Activated CD8-positive, alpha-beta T cell treated with anti-CD3 and anti-CD28 coated beads for 36 hours (primary cell): Measurements from ENCODE around the gene HLX. TPM values are rescaled to one million over a fixed set of nuclear protein-coding genes. Genes with fewer than 3 reads are reported as not detected.

Source experiments
- ATAC-seq: fragments of 200-7000 bp; cut with Tn5 transposase; one replicate; pipeline ENCODE4 v1.10.0; 2021; ENCODE audit warnings: mild to moderate bottlenecking, moderate library complexity
- CTCF ChIA-PET: fragments of 350-600 bp; sonication (Branson Sonifier 250); formaldehyde crosslinking; loops from one replicate; lab custom pipeline; 2021; ENCODE audit warnings: antibody characterized with exemption; lab: Charles Lee
- POLR2A ChIA-PET: fragments of 350-600 bp; sonication (Branson Sonifier 250); formaldehyde crosslinking; loops from one replicate; lab custom pipeline; 2021; ENCODE audit warnings: antibody characterized with exemption; lab: Charles Lee
- DNase-seq: peaks from one replicate; pipeline ENCODE4 v3.0.0-alpha.2; 2020
- H3K27ac Mint-ChIP-seq: one replicate; pipeline ENCODE4 v1.8.0; 2021; ENCODE audit warnings: mild to moderate bottlenecking, mixed read lengths
- H3K27me3 Mint-ChIP-seq: one replicate; pipeline ENCODE4 v1.8.0; 2021; ENCODE audit warnings: mixed read lengths
- H3K36me3 Mint-ChIP-seq: one replicate; pipeline ENCODE4 v1.8.0; 2021; ENCODE audit warnings: low read depth, mixed read lengths
- H3K4me1 Mint-ChIP-seq: one replicate; pipeline ENCODE4 v1.8.0; 2021; ENCODE audit warnings: low read depth, mixed read lengths
- H3K4me3 Mint-ChIP-seq: one replicate; pipeline ENCODE4 v1.8.0; 2021; ENCODE audit warnings: mild to moderate bottlenecking, moderate library complexity, mixed read lengths
- H3K9me3 Mint-ChIP-seq: one replicate; pipeline ENCODE4 v1.8.0; 2021; ENCODE audit warnings: mixed read lengths
- CTCF ChIP-seq: fragments of 200-600 bp; IDR thresholded peaks from one replicate; pipeline ENCODE4 v1.8.0; 2022; ENCODE audit warnings: antibody characterized with exemption, mild to moderate bottlenecking
- intact Hi-C: fragments of 100-400 bp; cut with micrococcal nuclease; formaldehyde crosslinking; loops from one replicate; pipeline ENCODE4 v1.10.0; 2022
- total RNA-seq, 2 experiments: library from RNA; stranded (reverse); gene quantifications; one replicate each; pipeline ENCODE4 v1.2.3, GENCODE V29; 2021

Gene HLX
- total RNA-seq, 2 experiments from 2014 or later, result not detected

DNA sequence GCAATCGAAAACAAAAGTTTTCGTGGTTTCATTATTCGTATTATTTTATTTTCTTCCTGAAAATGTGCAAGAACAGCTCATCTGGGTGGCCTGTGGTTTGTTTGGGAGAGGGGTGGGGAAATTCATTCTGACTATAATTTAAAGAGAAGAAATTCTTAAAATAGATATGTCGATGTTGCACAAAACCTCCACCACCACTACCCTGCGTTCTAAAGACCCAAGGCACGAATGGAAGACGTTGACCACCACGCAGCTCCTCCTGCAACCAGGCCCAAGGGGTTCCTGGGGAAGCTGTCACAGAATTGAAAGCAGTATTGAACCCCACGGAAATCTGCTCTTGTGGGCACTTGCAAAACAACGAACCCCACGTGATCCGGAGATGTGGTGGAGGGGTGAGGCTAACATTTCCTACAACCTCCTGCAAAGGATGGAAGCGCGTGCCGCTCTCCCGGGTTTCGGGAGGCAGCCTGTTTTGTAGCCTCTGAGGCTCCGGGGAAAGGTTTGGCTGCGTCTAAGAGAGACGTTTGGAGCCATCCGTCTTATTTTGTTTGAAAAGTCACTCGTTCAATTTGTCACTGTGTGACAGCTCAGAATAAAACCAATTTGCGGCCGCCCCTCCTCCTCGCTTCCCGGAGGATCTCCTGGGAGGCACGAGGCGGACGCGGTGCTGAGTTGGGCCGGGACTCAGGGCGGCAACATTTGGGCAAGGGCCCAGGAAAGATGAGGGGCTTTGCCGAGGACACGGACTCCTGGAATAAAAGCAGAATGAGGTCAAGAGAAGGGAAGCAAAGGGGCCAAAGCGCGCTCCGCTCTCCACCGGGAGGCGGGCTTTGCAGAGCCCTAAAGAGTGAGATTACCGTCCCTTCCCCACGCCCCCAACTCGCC lies 810 bp upstream of the HLX start:
- no peak for TF ChIP-seq CTCF
- no peaks in the 10 kb centered on the region for H3K9me3 Mint-ChIP-seq
- ChIA-PET CTCF (interaction anchor here (3.6 kb wide), 1 partner anchor 324 kb away, joined by 21 read pairs; no protein-coding TSS in a partner anchor), POLR2A (no interaction called here)
- H3K4me1 Mint-ChIP-seq, result peaks cover 31% of the 10 kb centered on the region
- H3K27me3 Mint-ChIP-seq, result peaks cover 78% of the 10 kb centered on the region
- peak; percentile 9 for DNase-seq
- H3K36me3 Mint-ChIP-seq, result no peaks in the 10 kb centered on the region
- H3K27ac Mint-ChIP-seq, result no peak overlapping the region
- intact Hi-C loops, result no loop called here
- H3K4me3 Mint-ChIP-seq, result peak overlapping the region; percentile 62
- no peak for ATAC-seq

GRCh38 chr1:220879509-220880361 lies 492 bp downstream of the HLX start:
- ChIA-PET CTCF (interaction anchor here (0.6 kb wide), 1 partner anchor 1269 kb away, joined by 3 read pairs; no protein-coding TSS in a partner anchor), POLR2A (no interaction called here)
- Mint-ChIP-seq H3K4me3 (peak overlapping the region; percentile 62), H3K36me3 (no peaks in the 10 kb centered on the region), H3K27me3 (peaks cover 78% of the 10 kb centered on the region), H3K27ac (no peak overlapping the region), H3K4me1 (peaks cover 31% of the 10 kb centered on the region), H3K9me3 (no peaks in the 10 kb centered on the region)
- TF ChIP-seq CTCF, result no peak
- peak; percentile 17 for DNase-seq
- no peak for ATAC-seq
- intact Hi-C loops, result loop anchor here (5.0 kb wide), 1 partner anchor 558 kb away; no protein-coding TSS in a partner anchor

- no peaks in the 10 kb centered on the region for H3K36me3 Mint-ChIP-seq
Measured at GRCh38 chr1:220880362-220880670, 1.1 kb downstream of the HLX start.

DNA sequence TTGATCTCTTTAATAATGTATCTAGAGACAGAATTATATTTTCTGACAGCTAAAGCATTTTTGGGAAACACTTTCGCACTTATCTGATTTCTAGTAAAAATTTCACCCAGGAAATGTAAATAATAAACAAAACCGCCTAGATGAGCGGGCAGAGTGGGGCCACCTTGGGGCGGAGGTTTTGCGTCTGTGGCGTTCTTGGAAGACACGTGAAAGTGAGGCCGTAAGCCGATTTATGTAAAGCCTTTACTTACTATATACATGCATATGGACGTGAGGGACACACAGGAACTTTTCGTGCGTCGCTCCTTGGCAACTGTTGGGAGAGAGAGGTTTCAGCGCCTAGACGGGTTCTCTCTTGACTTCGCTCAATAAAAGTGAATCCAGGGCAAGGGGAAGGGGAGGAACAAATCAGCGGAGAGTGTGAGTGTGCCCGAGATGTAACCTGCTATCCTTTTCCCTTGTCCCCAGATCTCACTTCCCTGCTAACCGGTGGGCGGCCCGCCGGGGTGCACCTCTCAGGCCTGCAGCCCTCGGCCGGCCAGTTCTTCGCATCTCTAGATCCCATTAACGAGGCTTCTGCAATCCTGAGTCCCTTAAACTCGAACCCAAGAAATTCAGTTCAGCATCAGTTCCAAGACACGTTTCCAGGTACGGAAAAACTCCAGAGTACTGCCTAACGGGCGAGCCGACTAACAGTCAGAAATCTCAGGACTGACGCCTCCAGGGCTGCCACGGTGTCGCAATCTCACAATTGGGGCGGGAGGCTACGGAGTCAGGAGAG lies 1.7 kb downstream of the HLX start:
- ATAC-seq (no peak), DNase-seq (peak; percentile 36)
- ChIA-PET CTCF (no interaction called here), POLR2A (no interaction called here)
- H3K36me3 Mint-ChIP-seq, result no peaks in the 10 kb centered on the region
- no peaks in the 10 kb centered on the region for H3K9me3 Mint-ChIP-seq
- intact Hi-C loops, result loop anchor here (5.0 kb wide), 1 partner anchor 556 kb away; no protein-coding TSS in a partner anchor
- peaks cover 70% of the 10 kb centered on the region for H3K27me3 Mint-ChIP-seq
- peak overlapping the region; percentile 21 for H3K4me3 Mint-ChIP-seq
- no peak for TF ChIP-seq CTCF
- H3K27ac Mint-ChIP-seq, result no peak overlapping the region
- peaks cover 31% of the 10 kb centered on the region for H3K4me1 Mint-ChIP-seq

More at GRCh38 chr1:220880362-220880670, 1.1 kb downstream of the HLX start:
- peaks cover 31% of the 10 kb centered on the region for H3K4me1 Mint-ChIP-seq
- H3K27me3 Mint-ChIP-seq, result peaks cover 73% of the 10 kb centered on the region
- H3K4me3 Mint-ChIP-seq, result peak overlapping the region; percentile 21
- DNase-seq (no peak), ATAC-seq (no peak)
- CTCF ChIA-PET, result no interaction called here
- H3K9me3 Mint-ChIP-seq, result no peaks in the 10 kb centered on the region
- H3K27ac Mint-ChIP-seq, result no peak overlapping the region
- POLR2A ChIA-PET, result no interaction called here
- TF ChIP-seq CTCF, result no peak
- intact Hi-C loops, result loop anchor here (5.0 kb wide), 1 partner anchor 557 kb away; no protein-coding TSS in a partner anchor
